ENCODE results near the gene MIPEP. TPM values are rescaled to one million over a fixed set of nuclear protein-coding genes. Genes with fewer than 3 reads are reported as not detected.

Gene MIPEP
- polyA plus RNA-seq, 1 donor from 2014 or later = 9.1 TPM

- H3F3A ChIP-seq (ENCODE audit: insufficient read depth, low read length, poor library complexity, severe bottlenecking) = no peaks in the 10 kb centered on the region
- no peaks in the 10 kb centered on the region for H3K36me3 ChIP-seq (ENCODE audit: insufficient read depth, low read length)
- no peaks in the 10 kb centered on the region for H3K27me3 ChIP-seq (ENCODE audit: insufficient read depth, low read depth, low read length)
- H3K9me3 ChIP-seq (ENCODE audit: low read length) = no peaks in the 10 kb centered on the region
- TF ChIP-seq POLR2AphosphoS5 (IDR thresholded peaks at IDR 0.05) = no peak
- TF ChIP-seq REST (IDR thresholded peaks at IDR 0.05; ENCODE audit: borderline replicate concordance) = no peak
- no peak for TF ChIP-seq EP300 (conservative IDR thresholded peaks at IDR 0.05; ENCODE audit: poor library complexity, severe bottlenecking)
- no peak for TF ChIP-seq EZH2 (IDR thresholded peaks at IDR 0.05; ENCODE audit: borderline replicate concordance, insufficient read depth, low read length, poor library complexity, severe bottlenecking)
- no peak for TF ChIP-seq SMC3 (conservative IDR thresholded peaks at IDR 0.05; ENCODE audit: poor library complexity)
- TF ChIP-seq CTCF (IDR thresholded peaks at IDR 0.05; ENCODE audit: poor library complexity, severe bottlenecking) = no peak
- no peak for TF ChIP-seq TAF1 (IDR thresholded peaks at IDR 0.05; ENCODE audit: low read depth)
- no peak for TF ChIP-seq RAD21 (conservative IDR thresholded peaks at IDR 0.05)
- no peak for TF ChIP-seq MXI1 (conservative IDR thresholded peaks at IDR 0.05; ENCODE audit: poor library complexity, severe bottlenecking)
- H3K79me2 ChIP-seq (replicated peaks; ENCODE audit: insufficient read depth, low read length) = no peaks in the 10 kb centered on the region
- no peaks in the 10 kb centered on the region for H3K9me2 ChIP-seq (ENCODE audit: insufficient read depth, low read length)
- no peak overlapping the region for H3K4me3 ChIP-seq (ENCODE audit: low read length)
- no peak overlapping the region for H3K27ac ChIP-seq (ENCODE audit: low read length)
- no peak overlapping the region for H3K4me2 ChIP-seq (ENCODE audit: low read length)
- H3K9ac ChIP-seq (ENCODE audit: low read length) = no peak overlapping the region
- H4K20me1 ChIP-seq (ENCODE audit: insufficient read depth) = no peaks in the 10 kb centered on the region
- no peak overlapping the region for H2AFZ ChIP-seq (ENCODE audit: low read depth, low read length)
These were observed 170.2 kb downstream of the MIPEP start for GRCh38 chr13:23718996-23719395.

- H3K79me2 ChIP-seq (replicated peaks; ENCODE audit: insufficient read depth, low read length) = no peaks in the 10 kb centered on the region
- H3K9ac ChIP-seq (ENCODE audit: low read length) = no peak overlapping the region
- no peaks in the 10 kb centered on the region for H3K36me3 ChIP-seq (ENCODE audit: insufficient read depth, low read length)
- H3K9me2 ChIP-seq (ENCODE audit: insufficient read depth, low read length) = no peaks in the 10 kb centered on the region
- no peak overlapping the region for H3K4me2 ChIP-seq (ENCODE audit: low read length)
- H4K20me1 ChIP-seq (ENCODE audit: insufficient read depth) = no peaks in the 10 kb centered on the region
- no peak for TF ChIP-seq POLR2AphosphoS5 (IDR thresholded peaks at IDR 0.05)
- TF ChIP-seq SMC3 (conservative IDR thresholded peaks at IDR 0.05; ENCODE audit: poor library complexity) = no peak
- no peak for TF ChIP-seq EZH2 (IDR thresholded peaks at IDR 0.05; ENCODE audit: borderline replicate concordance, insufficient read depth, low read length, poor library complexity, severe bottlenecking)
- TF ChIP-seq REST (IDR thresholded peaks at IDR 0.05; ENCODE audit: borderline replicate concordance) = no peak
- no peak for TF ChIP-seq MXI1 (conservative IDR thresholded peaks at IDR 0.05; ENCODE audit: poor library complexity, severe bottlenecking)
- no peak overlapping the region for H3K4me3 ChIP-seq (ENCODE audit: low read length)
- H3K9me3 ChIP-seq (ENCODE audit: low read length) = no peaks in the 10 kb centered on the region
- no peaks in the 10 kb centered on the region for H3F3A ChIP-seq (ENCODE audit: insufficient read depth, low read length, poor library complexity, severe bottlenecking)
- no peak overlapping the region for H3K27ac ChIP-seq (ENCODE audit: low read length)
- H2AFZ ChIP-seq (ENCODE audit: low read depth, low read length) = no peak overlapping the region
- no peaks in the 10 kb centered on the region for H3K27me3 ChIP-seq (ENCODE audit: insufficient read depth, low read depth, low read length)
These were observed 172.8 kb downstream of the MIPEP start for GRCh38 chr13:23716401-23716800.

Measured in neural cell (in vitro differentiated cells).